Left renal cortex interstitium (tissue), 4 donors: Measurements from ENCODE around the gene FUBP1. TPM values are rescaled to one million over a fixed set of nuclear protein-coding genes. Genes with fewer than 3 reads are reported as not detected.
"Not testable (repeated sequence)": the region's sequence is repeated elsewhere in the genome, so short reads cannot be mapped to it uniquely, and the experiment has no call there.

ENCODE experiments used
- DNase-seq, 4 donors: peaks; one replicate each; pipeline ENCODE4 v3.0.0-alpha.2; 2013; ENCODE audit warnings: low read depth in 4 of 4, low spot score in 2 of 4, missing footprints in 1 of 4
- polyA plus RNA-seq, 4 donors: library from polyadenylated mRNA; unstranded; fragments of 120-200 nt; gene quantifications; one replicate each; pipeline ENCODE4 v1.2.1, GENCODE V29; 2013; ENCODE audit not compliant: insufficient read length in 4 of 4

The FUBP1 gene
- polyA plus RNA-seq, 4 donors, result 255 to 412 (median 336) TPM

DNA sequence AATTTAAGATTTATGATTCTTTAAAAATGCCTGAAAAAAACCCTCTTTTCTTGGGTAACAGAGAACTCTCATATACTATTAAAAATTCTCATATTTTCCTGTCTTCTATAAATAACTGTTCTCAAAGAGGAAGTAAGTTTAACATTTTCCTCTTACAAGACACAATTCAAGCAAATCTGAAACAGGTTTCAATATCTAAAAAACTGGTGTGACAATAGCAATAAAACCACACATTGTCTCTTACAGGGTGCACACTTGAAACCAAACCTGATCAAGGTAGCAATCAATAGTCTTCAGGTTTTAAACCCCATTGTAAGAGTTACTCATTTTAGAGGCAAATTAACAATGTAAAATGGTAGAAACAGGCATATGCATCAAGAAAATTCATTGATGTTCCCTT is 28.0 kb downstream of the FUBP1 start:
- no peak for DNase-seq

DNA sequence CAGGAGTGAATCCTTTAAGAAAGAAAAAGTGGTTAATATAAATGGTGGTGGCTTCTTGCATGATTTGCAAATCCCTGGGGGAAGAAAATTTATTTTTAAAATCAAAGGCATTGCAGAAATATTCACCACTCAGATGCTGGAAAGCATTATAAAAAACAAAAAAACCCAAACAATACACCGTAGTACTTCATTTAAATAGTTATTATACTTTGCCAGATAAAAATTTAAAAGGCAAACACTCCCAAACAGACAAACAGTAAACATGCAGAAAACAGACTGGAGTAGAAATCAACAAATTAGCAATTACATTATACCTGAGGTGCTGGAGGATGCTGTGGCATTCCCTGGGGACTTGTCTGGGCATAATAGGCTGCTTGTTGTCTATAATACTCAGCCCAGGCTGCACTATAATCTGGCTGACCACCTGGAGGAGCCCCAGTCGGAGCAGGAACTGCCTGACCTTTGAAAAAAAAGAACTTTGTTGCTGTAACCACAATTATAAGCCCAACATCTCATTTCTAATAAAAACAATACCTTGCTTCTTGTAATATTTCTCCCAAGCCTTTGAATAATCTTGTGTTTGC is 29.9 kb downstream of the FUBP1 start:
- DNase-seq, result no peak

DNA sequence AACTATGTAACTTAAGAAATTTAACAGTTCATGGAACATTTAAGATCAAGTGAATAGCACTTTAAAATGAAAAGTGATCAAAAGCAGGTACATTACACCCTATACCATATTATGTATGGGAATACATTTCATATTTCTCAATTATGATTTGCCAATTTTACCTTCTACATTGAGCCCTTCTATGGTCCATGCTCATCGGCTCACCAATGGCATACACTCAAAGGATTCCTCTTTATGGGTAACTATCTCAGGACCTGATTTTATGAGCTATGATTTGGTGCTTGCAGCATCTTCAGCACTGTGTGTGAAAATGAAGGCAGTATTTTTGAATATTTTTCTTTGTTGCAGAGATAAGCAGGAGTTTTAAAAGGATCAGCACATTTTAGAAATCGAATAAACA is 33.5 kb downstream of the FUBP1 start:
- no peak for DNase-seq

DNA sequence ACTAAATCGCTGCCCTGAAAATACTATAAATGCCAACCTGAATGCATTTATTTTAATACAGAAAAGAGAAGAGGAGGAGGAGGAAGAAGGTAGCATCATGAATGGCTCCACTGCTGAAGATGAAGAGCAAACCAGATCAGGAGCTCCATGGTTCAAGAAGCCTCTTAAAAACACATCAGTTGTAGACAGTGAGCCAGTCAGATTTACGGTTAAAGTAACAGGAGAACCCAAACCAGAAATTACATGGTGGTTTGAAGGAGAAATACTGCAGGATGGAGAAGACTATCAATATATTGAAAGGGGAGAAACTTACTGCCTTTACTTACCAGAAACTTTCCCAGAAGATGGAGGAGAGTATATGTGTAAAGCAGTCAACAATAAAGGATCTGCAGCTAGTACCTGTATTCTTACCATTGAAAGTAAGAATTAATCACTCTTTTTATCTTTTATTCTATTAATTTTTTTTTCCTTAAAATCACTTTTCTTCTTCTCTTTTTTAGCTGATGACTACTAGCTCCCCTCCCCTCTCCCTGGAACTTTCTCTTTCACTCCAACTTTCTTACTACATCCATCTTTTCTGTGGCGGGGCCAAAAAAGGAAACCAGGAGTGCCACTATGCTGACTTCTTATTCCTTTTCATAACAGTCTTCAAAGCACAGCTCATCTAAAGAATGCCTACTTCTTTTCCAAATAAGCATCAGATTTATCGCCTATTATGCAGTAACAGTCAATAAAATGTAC is 36.3 kb downstream of the FUBP1 start:
- no peak for DNase-seq

DNA sequence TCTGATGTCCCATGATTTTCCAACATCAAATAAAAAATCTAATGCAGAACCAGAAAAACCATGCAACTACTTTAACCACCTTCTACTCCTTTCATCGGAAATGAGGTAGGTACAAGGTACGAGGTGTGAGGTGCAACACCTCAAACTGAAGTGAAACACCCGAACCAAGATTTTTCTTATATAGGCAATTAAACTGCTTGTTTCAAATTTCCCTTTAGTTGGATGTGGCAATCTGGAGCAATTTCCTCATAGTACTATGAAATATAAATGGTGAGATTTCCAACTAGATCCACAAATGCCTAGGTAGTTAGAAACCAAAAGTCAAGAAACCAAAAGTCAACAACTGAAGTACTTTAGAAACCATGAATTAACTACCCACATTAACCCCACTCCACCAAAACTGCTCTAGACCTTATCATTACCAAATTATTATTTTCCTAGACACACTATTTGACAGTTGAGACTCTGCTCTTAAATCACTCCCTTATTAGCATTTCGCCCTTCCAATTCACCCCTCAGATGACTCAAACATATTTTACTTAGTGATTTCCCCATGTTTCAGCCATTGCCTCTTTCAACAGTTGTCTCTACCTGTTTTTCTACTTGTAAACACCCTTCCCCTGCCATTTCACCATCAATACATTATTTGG is 37.8 kb downstream of the FUBP1 start:
- no peak for DNase-seq

DNA sequence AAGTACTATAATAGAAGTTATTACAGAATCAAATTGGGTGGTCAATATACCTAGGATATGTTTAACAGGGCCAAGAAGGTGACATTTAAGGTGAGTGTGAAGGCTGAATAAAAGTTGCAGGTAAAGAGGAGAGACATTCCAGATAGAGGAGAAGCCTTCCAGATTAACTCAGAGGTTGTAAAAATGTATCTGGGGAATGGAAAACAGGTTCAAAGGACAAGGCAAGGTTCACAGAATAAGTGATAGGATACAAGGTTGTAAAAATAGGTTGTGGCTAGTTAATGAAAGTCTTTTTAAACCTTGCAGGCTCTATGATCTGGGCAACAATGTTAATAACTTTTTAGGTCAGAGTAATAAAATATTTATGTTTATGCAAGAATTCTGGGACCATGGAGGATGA is 40.2 kb downstream of the FUBP1 start:
- no peak for DNase-seq

DNA sequence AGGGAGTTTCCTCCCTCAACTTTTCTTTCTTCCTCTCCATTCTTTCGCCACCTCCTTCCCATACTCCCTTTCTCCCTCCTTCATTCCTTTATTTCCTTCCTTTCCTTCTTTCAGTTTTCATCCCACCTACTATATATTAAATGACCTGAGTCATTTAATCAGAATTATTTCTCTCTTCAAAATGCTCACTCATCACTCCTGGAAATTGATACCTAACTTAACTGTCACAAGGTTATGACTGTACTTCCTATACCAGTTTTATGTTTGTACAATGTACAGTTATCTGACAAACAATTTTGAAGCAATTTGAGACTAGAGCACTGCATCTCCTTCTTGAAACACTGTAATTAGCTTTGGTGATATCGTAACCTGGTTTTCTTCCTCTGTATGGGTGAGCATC is 49.1 kb downstream of the FUBP1 start:
- no peak for DNase-seq

DNA sequence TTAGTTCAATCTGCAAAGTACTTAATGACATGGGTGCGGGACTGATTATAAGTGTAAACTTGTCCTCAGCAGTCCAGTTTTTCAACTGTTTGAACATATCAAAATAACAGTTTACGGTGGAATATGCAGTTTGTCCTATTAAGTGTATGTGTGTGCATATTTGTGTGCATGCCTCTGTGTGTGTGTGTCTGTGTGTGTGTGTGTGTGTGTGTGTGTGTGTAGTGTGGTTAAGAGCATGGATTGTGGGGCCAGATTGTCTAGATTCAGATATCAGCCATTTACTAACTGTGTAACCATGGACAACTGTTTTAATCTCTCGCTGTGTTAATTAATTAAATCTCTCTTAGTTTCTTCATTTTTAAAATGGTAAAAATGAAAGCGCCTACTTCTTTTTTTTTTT is 51.5 kb downstream of the FUBP1 start:
- DNase-seq, result no peak

DNA sequence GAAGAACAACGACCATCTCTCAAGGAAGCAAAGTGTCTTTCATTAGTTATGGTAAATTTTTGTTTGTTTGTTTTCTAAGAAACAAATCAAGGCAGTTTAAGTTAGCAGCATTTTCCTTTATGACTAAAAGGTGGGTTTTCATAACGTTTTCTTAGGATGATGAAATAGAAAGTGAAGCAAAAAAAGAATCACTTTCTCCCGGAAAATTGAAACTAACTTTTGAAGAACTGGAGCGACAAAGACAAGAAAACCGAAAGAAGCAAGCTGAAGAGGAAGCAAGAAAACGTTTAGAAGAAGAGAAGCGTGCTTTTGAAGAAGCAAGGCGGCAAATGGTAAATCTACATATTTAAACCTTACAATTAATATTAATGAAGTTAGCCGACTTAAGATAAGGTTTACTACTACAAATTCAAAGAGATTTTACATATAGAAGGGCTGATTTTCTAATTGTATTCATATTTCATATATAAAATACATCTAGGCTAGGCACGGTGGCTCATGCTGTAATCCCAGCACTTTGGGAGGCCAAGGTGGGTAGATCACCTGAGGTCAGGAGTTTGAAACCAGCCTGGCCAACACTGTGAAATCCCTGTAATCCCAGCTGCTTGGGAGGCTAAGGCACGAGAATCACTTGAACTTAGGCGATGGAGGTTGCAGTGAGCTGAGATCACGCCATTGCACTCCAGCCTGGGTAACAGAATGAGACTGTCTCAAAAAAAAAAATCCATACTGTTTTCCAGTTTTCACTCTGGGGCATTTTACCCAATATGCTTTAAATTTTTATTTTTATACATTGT is 52.1 kb downstream of the FUBP1 start:
- no peak for DNase-seq

DNA sequence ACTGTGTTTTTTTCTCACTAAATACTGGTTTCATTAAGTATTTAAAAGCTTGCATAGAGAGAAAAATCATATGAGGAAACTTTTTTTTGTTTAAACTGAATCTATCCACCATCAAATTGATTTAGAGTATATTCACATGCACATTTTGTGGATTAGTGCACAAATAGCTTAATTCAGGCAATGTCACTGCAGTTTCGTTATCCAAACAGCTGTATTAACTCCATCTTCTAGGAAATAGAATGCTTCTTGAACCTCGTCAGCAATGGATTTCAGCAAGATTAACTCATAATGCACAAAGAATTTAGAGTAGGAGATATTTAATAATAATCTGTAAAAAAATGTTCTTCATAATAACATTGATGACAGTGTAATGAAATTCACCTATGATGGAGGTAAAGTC is 52.9 kb downstream of the FUBP1 start:
- DNase-seq, result no peak

DNA sequence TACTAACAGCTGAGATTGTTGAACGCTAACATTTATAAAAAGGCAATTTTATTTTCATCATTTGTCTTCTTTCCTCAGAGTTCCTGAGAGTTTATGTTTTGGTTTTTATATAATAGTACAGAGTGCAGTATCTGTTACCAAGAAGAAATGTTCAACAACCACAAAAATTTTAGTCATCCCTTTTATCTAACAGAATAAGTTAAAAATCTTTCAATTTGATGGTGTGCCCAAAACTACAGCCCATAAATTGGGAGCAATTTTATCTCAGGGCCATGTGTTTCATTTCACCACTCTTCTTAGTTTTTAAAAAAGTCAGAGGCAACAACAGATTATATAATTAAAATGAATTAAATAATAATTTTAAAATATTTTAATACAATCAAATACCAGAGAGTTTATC is 53.4 kb downstream of the FUBP1 start:
- no peak for DNase-seq

DNA sequence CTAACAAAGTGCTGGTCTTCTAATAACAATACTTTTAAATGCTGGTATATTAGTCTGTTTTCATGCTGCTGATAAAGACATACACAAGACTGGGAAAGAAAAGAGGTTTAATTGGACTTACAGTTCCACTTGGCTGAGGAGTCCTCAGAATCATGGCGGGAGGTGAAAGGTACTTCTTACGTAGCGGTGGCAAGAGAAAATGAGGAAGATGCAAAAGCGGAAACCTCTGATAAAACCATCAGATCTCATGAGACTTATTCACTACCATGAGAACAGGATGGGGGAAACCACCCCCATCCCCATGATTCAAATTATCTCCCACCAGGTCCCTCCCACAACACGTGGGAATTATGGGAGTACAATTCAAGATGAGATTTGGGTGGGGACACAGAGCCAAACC is 60.0 kb downstream of the FUBP1 start:
- not testable (repeated sequence) for DNase-seq

DNA sequence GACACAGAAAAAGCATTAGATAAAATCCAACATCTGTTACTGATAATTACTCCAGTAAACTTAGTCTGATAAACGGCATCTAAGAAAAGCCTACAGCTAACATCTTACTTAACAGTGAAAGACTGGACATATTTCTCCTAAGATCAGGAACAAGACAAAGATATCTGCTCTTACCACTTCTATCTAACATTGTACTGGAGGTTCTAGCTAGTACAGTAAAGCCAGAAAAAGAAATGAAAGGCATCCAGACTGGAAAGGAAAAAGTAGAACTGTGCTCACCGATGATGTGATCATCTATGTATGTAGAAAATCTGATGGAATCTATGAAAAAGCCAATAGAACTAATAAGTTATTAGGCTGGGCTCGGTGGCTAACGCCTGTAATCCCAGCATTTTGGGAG is 68.8 kb downstream of the FUBP1 start:
- DNase-seq, result no peak

DNA sequence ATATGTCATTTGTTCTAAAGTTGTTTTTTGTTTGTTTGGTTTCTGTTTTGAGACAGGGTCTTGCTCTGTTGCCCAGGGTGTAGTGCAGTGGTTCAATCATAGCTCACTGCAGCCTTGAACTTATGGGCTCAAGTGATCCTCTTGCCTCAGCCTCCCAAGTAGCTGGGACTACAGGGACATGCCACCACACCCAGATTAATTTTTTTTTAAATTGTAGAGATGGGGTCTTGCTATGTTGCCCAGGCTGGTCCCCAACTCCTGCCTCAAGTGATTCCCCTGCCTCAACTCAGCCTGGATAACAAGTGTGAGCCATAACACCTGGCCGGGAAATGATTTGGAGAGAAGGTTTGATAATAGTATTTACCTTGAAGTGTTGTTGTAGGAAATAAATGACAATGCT is 72.2 kb downstream of the FUBP1 start:
- no peak for DNase-seq

DNA sequence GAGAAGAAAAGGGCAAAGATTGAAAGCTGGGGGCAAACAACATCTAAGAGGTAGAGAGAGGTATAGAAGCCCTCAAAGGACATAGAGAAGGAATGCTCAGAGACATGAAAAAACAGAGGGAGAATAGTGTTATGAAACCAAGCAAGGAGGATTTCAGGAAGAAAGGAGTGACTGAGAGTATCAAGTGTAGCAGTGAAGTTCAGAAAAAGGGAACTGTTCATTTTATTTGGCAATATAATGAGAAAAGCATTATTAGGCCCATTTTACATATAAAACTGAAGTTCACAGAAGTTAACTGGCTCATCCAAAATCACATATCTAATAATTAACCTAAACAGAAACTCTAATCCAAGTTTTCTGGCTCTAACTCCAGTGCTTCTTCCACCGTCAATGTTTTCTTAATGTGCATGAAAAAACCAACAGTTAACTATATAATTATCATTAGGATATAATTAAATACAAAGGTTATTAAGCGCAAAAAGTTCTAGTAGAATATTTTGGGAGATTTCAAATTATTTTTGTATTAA is 72.8 kb downstream of the FUBP1 start:
- DNase-seq, result no peak

DNA sequence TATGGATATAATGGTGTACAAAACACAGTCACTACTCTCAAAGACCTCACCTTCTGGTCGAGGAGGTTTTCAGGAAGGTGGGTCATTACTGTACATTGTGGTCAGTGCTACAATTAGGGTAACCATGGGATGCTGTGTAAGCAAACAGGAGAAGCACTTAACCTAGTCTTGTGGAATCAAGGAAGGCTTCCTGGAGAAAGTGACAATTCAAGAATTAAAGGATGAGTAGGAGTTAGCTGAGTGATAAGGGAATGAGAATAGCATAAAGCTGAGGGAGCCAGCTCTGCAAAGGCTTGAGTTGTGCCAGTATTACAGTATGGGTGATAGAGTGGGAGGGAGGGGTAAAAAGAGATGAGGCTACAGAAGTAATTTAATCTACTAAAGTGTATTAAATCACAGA is 73.3 kb downstream of the FUBP1 start:
- no peak for DNase-seq

DNA sequence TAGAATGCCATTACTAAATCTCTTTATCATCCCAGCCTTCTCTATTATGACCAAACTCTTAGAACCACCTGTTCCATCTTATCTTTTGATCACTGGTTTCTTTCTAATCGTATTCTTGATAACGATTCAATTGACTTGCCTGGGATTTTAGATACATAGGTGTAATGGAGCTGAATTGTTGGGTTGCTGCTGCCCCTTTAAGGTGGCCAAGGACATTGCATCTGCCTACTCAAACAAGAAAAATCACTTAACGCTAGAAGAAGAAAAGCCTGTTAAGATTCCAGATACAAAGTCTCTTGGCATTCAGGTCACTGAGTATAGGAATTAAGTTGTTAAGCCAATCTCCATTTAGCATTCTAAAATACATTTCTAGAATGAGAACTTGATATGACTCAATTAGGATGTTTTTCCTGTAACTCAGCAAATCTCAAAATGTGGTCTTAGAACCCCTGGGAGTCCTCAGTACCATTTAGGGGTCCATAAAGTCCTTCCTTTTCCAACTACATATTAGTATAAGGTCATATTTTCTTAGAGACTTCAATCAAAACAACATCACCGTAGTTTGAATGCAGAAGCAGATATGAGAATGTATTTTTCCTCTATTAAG is 78.1 kb downstream of the FUBP1 start:
- no peak for DNase-seq

DNA sequence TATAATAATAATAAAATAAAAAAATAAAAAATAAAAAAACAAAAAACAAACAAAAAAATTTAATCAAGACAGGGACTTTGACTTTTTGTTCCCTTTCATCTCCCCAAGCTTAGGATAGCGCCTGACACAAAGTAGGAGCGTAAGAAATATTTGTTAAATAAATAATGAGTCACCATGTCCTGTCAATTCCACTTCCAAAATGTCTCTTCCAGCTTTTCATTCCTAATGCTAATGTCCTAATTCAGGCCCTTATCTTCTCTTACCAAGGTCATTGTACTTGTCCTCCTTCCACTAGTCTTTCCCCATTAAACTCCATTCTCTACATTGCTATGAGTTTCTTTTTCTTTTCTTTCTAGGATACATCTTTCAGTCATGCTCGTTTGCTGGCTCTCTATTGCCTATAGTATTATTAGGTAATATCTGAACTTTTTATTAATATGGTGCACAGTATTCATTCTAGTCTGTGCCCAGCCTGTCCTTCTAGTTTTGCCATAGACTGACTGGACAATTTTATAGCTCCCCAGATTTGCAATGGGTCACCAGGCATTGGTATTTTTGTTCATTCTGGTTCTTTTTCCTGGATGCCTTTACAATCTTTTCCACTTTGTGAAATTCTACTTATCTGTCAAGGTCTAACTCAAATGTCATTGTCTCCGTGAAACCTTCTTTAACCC is 79.1 kb downstream of the FUBP1 start:
- no peak for DNase-seq
